HG03097 (cell line): ENCODE measurements around the gene MYOZ1.
"Not testable (repeated sequence)": the region's sequence is repeated elsewhere in the genome, so short reads cannot be mapped to it uniquely, and the experiment has no call there.

ENCODE experiments used
- ATAC-seq: cut with Tn5 transposase; IDR thresholded peaks from one replicate; pipeline ENCODE4 v1.9.1; 2021; ENCODE audit not compliant: unreplicated experiment, low FRiP score

MYOZ1 gene, protein sequence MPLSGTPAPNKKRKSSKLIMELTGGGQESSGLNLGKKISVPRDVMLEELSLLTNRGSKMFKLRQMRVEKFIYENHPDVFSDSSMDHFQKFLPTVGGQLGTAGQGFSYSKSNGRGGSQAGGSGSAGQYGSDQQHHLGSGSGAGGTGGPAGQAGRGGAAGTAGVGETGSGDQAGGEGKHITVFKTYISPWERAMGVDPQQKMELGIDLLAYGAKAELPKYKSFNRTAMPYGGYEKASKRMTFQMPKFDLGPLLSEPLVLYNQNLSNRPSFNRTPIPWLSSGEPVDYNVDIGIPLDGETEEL

DNA sequence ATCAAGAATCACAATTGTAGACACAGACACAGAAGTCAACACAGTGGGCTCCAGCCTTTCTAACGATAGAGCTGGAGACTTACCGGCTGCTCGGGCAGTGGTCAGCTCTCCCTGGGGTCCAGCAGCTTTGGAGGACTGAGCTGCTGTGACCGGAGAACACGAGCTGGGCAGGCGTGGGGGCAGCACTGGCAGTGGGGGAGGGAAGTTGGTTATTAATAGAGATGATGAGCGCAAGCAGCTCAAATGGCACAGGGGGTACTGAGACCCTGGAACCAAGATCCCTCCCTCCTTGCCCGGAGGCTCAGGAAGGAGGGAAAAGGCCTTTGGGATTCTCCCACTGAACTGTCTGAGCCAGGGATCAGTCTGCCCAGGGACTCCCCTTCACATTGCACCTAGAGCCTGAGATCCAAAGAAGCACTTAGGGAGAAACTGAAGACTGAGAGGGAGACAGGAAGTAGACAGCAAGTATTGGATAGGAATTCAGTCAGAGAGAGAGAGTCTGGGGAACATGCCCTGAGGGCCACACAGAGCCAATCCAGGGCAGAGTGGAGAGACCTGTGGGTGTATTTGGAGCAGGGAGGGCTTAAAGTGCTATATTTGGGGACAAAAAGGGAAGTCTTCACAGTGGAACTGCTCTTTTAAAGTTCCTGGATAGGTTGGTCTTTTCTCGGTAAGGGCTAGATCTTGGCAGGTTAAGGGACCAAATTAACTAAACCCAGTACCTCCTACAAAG lies at the start of gene MYOZ1:
Gene MYOZ1, minus strand, starts transcription at position 147 of the 733 bp plus-strand sequence. CDS start 1,457 bp downstream, outside the sequence.
- no peak for ATAC-seq

DNA sequence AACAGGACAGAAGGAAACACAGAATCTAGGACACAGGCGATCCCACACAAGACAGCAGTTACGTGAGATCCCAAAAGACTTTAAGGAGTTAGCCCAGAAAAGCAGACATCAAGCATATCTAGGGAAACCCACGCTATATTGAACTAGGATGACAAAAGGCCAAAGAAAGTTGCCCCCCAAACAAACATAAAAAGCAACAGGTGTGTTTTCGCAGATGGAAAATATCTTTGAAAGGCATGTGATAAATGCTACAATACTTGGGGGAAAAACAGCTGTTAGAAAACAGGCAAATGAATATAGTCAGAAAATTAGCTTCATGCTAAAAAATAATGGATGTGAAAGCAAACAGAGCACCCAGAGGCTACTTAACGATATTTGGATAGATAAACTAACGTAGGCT lies 49.5 kb upstream of the MYOZ1 start:
- ATAC-seq, result not testable (repeated sequence)

DNA sequence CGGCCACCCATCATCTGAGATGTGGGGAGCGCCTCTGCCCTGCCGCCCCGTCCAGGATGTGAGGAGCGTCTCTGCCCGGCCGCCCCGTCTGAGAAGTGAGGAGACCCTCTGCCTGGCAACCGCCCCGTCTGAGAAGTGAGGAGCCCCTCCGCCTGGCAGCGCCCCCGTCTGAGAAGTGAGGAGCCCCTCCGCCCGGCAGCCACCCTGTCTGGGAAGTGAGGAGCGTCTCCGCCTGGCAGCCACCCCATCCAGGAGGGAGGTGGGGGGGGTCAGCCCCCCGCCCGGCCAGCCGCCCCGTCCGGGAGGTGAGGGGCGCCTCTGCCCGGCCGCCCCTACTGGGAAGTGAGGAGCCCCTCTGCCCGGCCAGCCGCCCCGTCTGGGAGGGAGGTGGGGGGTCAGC lies 48.3 kb upstream of the MYOZ1 start:
- ATAC-seq, result not testable (repeated sequence)

DNA sequence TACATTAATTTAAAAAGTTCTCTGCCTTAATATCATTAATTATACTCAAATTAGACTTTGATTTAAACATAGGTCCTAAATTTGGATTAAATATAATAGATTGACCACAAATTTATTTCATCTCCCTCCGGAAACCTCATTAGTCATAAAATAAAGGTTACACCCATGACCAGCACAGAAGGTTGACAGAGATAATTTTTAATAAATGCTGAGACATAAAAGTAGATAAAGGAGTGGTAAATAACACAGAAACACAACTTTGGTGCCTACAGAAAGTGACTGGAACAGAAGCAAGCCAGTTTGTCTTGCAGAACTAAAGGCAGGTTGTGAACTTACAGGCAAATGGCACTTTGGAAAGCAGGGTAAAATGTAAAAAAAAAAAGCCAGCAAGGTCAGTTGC lies 46.4 kb upstream of the MYOZ1 start:
- not testable (repeated sequence) for ATAC-seq

DNA sequence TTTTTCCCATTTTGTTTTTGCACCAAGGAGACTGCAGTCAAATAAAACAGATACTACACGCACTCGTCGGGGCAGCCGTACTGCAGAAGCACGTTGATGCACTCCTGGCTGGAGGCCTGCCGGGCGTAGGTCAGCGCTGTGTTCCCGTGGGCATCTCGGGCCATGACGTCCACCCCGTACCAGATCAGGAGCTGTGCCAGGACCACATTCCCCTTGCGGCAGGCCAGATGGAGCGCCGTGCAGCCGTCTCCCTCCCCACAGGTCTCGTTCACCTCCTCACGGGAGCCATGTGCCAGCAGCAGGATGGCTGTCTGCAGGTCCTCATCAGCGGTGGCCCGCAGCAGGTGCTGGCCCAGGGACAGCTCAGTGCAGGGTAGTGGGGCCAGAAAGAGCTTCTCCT lies 33.3 kb upstream of the MYOZ1 start:
- ATAC-seq, result not testable (repeated sequence)

DNA sequence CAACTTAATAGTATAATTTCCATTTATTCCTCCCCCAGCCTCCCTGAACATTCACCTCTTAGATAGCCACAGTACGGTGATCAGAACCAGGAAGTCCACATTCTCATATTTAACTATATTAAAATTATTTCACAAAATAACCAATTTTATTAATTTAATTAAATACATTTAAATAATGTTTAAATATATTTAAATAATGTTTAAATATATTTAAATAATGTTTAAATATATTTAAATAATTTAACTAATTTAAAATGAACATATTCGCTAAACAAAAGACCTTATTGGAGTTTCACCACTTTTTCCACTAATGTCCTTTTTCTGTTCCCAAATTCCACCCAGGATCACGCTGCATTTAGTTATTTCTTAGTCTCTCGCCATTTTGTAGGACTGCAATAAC lies 27.1 kb upstream of the MYOZ1 start:
- ATAC-seq, result not testable (repeated sequence)

DNA sequence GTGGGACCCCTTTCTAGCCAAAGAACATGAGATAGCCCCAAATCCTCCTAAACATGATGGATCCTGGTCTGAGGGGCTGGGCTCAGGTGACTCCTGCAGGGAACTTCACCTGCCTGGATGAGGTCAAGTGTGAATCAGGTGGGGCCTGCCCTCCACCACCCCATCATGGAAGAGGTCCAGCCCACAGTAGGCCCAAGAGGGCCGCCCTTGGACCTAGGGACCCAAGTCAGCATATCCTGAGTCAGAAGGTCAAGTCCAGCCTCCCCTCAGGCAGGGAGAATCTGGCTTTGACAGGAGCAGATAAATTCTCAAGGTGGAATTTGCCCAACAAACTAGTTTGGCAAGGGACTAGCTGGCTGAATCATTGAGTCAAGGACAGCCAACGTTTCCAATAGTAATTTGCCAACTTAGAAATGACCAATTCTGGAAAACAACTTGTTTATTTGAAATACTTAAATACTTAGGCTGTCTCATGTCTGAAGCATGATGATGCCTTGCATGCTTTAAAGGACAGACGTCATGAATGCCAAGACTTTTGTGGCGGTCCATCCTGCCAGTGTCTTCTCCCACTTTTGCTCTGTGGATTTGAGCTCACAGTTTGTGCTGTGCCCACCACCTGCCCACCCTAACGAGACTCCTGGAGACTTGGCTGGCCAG lies 25.0 kb upstream of the MYOZ1 start:
- ATAC-seq, result not testable (repeated sequence)

DNA sequence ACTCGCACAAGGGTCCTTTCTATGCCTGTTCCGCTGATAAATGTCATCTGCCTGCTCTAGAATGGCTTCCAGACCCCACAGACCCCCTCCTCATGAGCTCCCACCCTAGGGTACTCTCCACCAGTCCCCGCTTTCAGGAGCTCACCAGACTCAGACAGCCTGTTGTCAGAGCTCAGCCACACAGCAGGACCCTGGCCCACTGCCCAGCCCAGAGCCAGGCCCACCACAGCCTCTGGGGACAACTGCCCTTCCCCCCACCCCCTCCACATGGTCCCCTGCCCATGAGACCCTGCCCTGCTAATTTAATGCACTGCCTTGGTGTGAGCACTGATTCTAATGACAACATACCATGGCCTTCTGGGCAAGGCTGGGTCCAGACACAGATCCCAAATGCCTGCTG lies 24.3 kb upstream of the MYOZ1 start:
- ATAC-seq, result not testable (repeated sequence)

DNA sequence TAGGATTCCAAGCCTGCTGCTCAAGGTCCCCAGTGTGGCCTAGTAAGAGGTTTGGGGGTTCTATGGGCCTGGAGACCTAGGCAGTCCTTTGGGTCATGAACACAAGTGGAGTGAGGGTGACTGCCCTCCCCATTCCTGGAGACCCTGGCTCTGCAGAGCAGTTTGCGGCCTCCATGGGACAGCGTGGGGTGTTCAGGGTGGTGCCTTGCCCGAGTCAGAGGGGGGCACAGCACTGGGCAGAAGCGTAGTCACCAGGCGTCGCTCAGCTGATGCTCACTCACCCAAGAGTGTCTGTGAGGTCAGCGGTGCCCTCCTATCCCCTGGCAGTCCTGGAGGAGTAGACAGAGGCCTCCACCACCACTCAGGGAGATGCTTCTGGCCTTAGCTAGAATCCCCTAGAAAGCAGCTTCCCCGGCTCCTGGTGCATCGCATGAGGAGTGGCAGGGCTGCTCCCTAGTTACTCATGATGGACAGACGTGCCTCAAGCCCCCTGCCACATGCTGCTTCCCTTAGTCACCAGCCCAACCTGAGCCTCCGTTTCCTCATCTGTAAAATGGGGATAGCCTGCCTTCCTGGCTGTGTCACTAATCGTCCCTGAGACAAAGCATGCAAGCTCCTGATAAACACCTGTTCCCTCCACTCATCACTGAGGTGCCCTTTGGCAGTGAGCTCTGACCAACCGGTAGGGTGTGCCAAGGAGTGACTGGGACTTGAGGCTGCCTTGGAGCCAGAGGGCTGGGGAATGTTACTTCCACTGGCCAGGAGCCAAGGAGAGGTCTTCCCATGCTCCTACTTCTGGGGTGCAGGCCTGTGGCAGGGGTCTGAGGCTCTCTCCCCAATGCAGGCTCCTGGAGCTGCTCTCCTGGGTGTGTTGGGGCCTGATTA lies 23.1 kb upstream of the MYOZ1 start:
- not testable (repeated sequence) for ATAC-seq

DNA sequence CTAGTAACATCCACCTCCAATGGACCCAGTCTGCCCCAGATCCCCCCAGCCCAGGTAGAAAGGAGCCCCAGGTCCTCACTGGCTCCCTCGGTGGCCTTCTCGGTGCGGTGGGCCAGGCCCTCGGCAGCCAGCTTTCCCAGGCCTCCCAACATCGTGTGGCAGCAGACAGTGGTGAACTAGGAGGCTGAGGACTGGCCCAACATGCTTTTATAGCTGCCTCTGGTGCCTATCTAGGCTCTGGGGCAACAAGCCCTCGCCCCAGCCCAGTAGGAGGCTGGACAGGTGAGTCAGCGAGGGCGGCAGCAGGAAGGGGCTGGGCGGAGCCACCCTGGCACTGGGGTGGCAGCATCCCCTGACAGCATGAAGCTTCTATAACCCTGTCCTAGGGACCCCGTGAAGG lies 22.3 kb upstream of the MYOZ1 start:
- ATAC-seq, result not testable (repeated sequence)

DNA sequence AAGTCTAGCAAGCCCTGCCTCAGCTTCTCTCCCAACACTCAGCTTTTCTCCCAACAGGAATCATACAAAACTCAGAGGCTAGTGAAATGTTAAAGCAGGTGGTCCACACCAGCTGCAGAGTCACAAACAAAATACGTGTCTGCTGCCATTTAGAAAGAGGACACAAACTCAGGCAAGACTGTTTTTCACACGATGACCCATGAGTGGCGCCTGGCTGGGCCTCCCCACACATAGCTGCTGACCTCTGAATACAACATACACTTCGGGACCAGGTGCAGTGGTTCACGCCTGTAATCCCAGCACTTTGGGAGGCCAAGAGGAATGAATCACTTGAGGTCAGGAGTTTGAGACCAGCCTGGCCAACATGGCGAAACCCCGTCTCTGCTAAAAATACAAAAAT lies 21.4 kb upstream of the MYOZ1 start:
- ATAC-seq, result not testable (repeated sequence)

DNA sequence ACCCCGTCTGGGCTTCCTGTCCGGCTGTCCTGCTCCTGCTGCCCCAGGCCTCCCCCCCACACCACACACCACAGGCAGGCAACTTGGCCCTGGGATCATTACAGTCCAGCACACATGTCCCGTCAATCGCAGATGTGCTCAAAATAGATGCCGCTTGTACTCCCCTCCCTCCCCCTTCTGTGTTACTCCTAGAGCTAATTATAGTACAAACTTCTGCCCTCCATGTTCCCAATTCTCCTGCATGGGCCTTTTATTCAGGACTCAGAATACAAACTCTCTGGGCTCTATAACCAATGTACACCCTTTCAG lies 14.7 kb upstream of the MYOZ1 start, which contains the start of gene SYNPO2L:
Gene SYNPO2L, minus strand, starts transcription at position 40 of the 309 bp plus-strand sequence. CDS start 107 bp downstream, outside the sequence.
- no peak for ATAC-seq

DNA sequence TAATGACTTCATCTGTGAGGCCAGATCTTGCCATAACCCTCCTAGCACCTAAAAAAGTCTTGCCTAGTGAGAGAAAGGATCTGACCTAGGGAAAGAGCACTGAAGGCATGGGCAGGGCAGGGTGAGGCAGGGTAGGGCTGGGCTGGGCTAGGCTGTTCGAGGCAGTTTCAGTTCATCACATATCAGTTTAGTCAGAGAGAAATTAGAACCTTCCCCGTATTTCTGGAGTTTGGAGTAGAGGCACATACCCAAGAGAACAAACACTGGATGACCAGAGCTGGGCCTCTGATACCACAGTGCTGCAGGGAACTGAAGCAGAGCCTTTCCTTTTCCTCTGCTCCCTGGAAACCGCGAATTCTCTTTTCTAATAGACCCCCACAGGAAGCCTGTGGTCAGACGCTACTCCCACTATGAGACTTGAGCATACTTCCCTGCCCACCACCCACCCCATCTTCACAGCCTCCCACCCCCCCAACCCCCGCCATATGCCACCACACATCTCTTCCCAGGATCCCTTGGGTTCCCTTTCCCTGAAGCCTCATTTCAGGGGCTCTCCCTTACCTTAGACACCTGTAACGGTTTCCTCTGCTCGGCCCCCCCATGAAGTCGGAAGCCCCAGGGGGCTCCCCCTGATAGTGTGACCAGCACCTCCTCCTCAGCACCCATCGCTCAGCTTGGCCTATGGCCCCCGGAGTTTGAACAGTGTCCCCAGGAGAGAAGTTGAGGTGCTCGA lies 14.1 kb upstream of the MYOZ1 start:
- ATAC-seq, result no peak

DNA sequence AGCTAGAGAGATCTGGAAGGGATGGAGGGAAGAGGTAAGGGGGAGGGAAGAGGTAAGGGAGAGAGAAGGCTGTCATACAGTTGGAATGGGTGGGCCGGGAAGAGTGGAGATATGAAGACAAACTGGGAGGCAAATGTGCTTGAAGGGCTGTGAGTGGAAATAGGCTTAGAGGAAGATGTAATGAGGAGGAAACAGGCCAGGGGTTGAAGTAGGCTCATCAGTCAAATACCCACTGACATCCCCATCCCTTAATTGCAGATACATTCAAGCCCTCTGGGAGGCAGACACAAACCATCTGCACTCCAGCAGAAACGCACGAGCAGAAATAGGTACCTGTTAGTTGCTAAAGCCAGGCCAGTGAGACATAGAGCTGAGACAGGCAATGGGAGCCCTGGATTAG lies 12.4 kb upstream of the MYOZ1 start:
- no peak for ATAC-seq

DNA sequence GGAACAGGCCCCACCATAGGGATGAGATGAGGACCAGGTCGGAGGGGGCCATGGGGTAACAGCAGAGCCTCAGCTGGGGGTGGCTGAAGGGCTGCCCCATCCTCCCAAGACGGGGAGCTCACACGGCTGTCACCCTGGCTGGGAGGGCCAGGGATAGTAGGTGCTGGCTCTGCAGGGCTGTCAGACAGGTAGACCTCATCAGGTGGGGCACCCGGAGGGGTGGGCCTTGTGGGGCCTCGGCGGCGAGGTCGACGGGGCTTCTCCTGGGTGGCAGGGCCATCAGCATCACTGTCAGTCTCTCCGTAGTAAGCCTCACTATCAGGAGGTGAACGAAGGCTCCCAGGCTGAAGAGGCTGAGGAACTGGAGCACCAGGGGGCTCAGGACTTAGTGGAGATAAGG lies 11.9 kb upstream of the MYOZ1 start:
- ATAC-seq, result no peak

DNA sequence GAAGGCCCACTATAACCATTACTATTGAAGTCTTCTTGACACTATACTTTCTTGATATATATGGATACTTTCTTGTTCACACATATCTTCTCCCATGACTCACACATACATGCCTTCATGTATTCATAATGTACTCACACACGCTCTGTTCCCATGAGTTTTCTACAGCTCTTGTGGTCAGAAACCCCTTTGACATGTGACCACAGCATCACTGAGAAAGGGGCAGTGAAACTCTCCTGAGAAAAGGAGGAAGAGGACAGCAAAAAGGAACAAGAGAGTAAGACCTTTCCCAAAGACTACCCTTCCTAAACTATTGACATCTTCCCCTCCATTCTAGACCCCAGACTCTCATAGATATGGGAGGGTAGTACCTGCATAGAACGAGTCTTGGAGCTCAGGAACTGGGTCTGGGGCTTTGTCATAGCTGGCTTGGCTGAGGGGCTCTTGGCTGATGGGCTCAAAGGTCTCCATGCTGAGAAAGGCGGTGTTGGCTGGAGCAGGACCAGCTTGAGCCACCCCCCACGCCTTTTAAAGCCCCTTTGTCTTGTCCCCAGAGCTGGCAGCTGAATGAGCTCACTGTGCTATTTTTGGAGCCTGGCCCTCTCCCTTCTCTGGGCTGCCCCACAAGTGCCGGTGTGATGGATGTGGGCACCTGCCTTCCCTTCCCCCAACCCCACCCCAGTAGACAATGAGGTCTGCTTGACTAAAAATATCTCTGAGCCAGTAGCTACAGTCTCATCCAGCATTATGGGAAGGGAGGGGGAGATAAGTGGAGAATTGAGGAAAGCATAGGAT lies 9.5 kb upstream of the MYOZ1 start:
- no peak for ATAC-seq

DNA sequence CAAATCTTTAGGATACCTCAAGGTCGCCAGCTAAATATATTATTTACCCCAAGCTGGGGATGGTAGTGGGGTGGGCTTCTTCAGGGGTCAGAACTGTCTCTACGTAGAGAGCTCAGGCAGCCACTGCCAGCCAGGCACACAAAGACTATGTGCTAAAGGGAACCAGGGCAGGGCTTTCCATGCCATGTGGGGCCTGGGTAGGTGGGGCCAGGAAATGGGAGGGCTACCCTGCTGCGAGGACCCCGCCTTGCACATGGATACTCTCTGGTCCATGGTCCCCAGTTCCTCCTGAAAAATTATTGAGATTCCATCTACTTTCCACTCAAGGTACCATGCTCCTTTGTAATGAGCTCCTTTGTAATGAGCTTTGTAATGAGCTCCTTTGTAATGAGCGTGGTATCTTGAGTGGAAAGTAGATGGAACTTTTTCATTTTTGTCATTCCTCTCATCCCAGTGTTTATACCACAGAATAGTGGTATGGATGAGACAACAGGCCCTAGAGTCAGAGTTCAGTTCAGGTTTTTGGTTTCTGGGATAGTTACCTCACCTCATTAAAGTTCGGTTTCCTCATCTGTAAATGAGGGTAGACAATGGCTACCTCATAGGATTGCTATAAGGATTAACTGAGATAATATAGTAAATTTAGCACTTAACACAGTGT lies 8.7 kb upstream of the MYOZ1 start:
- ATAC-seq, result no peak

DNA sequence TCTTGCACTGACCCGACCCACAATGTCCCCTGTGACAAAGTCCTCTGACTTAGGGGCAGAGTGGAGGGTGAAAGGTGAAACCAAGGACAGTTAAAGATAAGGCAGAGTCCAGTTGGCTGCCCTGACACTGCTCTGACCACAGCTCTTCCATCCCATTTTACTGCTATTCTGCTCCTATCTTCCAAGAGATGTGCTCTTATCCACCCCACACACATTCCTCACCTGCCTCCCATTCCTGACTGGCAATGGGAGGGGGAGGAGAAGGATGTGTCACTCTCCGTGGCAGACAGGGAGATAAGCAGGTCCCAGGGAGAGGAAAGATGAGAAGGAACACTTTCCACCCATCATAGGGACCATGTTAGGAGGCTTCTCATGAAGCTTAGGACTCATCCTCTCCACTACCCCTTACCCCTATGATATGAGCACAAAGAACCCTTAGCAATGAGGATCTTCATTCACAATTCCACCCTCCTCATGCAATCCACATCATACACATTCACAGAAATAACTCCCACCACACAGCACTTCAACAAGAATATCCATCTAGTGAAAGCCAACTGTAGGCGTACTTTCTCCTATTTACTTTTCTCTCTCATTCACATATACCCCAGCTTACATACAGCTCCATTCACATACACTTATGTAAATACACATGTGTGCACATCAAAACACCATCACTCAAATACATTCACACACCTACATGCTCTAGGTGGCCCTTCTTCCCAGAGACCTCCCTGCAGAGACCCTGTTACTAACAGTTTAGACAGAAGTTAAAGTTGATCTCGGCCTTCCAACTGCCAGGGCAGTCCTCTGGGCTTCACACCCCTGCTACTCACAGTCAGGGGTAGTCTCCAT lies 7.9 kb upstream of the MYOZ1 start:
- ATAC-seq, result no peak
